NOMO-1 treated with DMSO at 0.1 percent for 48 hours (cell line): ENCODE results near the gene SLX4IP.

Source experiments
- DNase-seq: peaks from one replicate; lab custom pipeline; 2025; ENCODE audit not compliant: unreplicated experiment; lab: John Stamatoyannopoulos, UW

The SLX4IP gene

DNA sequence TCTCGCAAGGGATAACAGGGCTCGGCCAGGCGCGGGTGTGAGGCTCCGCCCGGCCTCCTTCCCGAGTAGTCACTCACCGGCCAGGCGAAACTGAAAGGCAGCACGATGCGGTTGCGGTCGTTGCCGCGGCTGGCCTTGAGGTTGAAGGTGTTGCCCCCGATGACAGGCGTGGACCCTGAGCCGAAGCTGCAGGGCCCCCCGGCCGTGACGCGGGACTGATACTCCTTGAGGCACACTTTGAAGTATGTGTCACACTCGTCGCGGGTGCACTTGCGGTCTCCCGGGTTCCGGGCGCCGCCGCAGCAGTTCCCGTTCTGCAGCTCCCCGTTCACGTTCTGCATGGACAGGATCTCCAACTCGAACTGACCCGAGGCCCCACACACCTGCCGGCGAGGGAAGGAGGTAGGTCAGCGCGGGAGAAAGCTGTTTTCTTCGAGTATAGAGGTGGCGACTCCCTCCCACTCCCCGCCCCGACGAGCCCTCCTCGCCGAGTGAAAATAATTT is 237.6 kb downstream of the SLX4IP start:
- DNase-seq: peak; percentile 34

DNA sequence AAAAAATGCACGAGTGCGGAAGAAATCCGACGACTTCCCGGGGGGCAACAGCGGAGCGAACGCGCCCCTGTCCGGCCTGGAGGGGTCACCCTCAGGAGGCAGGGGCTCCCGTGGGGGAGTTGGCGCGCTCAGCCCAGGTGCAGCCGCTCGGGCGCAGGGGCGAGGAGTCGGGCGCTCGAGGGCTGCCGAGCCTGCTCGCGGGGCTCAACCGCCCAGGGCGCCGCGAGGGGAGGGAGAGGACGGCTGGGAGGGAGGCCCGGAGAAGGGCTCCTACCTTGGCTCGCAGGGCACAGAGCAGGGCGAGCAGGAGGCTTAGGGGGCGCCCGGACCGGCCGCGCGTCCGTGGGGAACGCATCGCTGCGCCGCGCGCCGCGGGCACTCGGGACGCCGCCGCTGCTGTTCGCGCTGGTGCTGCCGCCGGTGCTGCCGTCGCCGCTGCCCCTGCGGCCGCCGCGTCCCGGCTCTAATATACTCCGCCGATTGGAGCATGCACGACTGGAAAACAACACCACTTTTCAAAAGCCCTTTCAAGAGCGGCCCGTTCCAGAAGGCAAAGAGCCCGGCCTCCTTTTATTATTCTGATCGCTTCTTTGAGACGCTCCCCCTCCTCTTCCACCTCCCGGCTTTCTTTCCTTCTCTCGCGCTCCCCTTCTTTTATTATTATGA is 238.2 kb downstream of the SLX4IP start:
- peak; percentile 39 for DNase-seq

DNA sequence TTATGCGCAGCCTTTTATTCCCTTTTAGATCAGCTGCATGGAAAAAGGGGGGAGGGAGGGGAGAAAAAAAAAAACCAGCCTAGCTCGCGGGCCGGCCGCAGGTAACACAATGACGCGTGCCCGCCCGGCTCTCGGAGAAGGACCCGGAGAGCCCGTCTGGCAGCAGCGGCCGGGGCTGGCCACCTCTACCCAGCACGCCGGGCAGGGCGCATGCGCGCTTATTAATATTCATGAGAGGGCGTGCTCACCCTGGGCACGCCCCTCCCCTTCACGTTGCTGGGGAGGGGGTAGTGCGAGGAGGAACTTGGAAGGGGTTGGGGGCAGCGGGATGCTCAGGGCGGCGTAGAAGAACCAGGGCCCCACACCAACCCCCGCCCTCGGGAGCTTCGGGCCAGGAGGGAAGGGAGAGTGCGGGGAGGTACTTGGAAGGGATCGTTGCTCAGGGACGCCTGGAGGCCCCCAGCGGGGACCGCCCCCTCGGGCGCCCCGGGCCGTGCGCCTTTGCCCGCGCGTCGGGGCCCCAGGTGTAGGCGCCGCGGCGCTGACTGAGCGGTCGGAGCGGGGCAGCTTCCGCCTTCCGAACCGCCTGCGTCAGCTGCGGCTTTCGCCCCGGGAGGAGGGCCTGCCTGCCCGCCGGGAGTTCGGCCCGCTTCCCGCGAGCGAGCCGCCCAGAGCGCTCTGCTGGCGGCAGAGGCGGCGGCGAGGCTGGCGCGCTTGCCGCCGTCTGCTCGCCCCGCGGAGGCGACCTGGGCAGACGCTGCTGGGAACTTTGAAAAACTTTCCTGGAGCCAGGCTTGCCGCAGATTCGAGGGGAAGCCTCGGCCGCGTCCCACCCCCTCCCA is 239.0 kb downstream of the SLX4IP start, which contains the start of gene JAG1:
JAG1 (minus strand) TSS at position 158 of the 842 bp plus-strand sequence. CDS start 469 bp downstream, outside the sequence.
- DNase-seq: peak; percentile 87

GRCh38 chr20:10674684-10675449 is 239.8 kb downstream of the SLX4IP start:
- DNase-seq: peak; percentile 74

- no peak for DNase-seq
Observed at GRCh38 chr20:10675450-10675848, 240.3 kb downstream of the SLX4IP start.

DNA sequence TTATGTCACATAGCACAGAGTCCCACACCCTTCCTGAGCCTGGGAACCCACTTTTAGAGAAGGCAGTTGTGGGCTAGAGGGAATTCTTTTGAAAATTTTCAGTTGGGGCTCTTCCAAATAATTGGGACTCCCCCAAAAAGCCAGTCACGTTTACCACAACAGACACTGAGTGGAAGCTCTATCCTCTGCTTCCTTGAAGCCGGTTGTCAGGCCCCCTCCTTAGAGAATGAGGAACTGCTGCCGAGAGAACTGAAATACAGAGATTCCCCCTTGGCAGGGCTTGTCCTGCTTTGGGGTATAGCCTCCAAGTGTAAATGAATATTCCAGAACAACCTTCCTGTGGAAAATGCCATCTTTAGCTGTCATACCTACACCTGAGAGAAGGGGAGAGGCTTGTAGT is 241.4 kb downstream of the SLX4IP start:
- peak; percentile 16 for DNase-seq
